ENCODE measurements around the gene HNRNPA2B1. TPM values are rescaled to one million over a fixed set of nuclear protein-coding genes. Genes with fewer than 3 reads are reported as not detected.
"Not testable (repeated sequence)": the region's sequence is repeated elsewhere in the genome, so short reads cannot be mapped to it uniquely, and the experiment has no call there.

The HNRNPA2B1 gene
- total RNA-seq, 3 donors from 2014 or later = 345 to 441 (median 379) TPM

DNA sequence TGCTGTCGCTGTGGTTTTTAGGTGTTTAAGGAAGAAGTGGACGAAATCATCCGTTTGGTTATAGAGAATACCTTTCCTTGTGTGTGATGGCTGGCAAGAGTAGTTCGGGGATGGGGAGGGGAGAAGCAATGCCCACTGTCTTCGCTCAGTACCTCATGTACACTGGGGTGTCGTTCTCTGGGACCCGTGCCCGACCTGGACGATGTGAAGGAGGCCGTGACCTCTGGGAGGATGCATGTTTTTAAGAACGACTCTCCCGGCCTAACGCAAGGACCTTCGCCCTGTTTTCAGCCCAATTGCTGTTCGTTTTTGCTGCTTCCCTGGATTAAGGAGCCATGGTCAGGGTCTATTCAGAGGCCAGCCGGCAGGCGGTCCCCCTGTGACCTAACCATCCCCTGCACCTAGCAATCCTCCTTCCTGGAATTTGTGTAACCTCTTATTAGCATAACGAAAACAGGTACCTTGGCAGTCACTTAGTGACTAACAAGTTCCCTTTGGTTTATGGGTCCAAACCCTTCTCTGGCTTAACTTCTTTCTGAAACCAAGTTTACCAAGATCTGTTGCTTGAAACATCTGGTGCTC lies 47.2 kb downstream of the HNRNPA2B1 start:
- ATAC-seq (peak; percentile 5), DNase-seq (peak in 2 of 3 donors; percentile 31 to 50)
- no peaks in the 10 kb centered on the region for H3K9me3 ChIP-seq
- H3K4me3 ChIP-seq = peak overlapping the region; percentile 36
- peaks cover 34% of the 10 kb centered on the region for H3K4me1 ChIP-seq (ENCODE audit: low read depth)
- TF ChIP-seq, protein P1, sequence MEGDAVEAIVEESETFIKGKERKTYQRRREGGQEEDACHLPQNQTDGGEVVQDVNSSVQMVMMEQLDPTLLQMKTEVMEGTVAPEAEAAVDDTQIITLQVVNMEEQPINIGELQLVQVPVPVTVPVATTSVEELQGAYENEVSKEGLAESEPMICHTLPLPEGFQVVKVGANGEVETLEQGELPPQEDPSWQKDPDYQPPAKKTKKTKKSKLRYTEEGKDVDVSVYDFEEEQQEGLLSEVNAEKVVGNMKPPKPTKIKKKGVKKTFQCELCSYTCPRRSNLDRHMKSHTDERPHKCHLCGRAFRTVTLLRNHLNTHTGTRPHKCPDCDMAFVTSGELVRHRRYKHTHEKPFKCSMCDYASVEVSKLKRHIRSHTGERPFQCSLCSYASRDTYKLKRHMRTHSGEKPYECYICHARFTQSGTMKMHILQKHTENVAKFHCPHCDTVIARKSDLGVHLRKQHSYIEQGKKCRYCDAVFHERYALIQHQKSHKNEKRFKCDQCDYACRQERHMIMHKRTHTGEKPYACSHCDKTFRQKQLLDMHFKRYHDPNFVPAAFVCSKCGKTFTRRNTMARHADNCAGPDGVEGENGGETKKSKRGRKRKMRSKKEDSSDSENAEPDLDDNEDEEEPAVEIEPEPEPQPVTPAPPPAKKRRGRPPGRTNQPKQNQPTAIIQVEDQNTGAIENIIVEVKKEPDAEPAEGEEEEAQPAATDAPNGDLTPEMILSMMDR (IDR thresholded peaks at IDR 0.05) = no peak
- no peaks in the 10 kb centered on the region for H3K36me3 ChIP-seq (ENCODE audit: low read depth)
- intact Hi-C loops (cut with DNase I, micrococcal nuclease) = no loop called here

DNA sequence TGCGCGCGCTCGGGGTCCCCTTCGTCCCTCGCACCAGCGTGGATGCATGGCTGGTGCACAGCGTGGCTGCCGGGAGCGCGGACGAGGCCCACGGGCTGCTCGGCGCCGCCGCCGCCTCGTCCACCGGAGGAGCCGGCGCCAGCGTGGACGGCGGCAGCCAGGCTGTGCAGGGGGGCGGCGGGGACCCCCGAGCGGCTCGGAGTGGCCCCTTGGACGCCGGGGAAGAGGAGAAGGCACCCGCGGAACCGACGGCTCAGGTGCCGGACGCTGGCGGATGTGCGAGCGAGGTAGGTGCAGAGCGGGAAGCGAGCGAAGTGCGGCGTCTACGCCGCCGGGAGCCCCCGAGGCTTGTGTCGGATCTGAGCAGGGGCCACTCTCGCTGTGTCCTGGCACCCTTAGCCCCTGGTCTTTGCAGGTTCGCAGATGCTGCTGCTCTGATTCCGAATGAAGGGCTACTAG lies 47.7 kb downstream of the HNRNPA2B1 start:
- H3K4me3 ChIP-seq = peak overlapping the region; percentile 36
- H3K9me3 ChIP-seq; H3K36me3 ChIP-seq (ENCODE audit: low read depth); intact Hi-C loops (cut with DNase I, micrococcal nuclease): not testable (repeated sequence)
- ATAC-seq = peak; percentile 42
- peaks cover 29% of the 10 kb centered on the region for H3K4me1 ChIP-seq (ENCODE audit: low read depth)
- DNase-seq = peak in 2 of 3 donors; percentile 68 to 76

DNA sequence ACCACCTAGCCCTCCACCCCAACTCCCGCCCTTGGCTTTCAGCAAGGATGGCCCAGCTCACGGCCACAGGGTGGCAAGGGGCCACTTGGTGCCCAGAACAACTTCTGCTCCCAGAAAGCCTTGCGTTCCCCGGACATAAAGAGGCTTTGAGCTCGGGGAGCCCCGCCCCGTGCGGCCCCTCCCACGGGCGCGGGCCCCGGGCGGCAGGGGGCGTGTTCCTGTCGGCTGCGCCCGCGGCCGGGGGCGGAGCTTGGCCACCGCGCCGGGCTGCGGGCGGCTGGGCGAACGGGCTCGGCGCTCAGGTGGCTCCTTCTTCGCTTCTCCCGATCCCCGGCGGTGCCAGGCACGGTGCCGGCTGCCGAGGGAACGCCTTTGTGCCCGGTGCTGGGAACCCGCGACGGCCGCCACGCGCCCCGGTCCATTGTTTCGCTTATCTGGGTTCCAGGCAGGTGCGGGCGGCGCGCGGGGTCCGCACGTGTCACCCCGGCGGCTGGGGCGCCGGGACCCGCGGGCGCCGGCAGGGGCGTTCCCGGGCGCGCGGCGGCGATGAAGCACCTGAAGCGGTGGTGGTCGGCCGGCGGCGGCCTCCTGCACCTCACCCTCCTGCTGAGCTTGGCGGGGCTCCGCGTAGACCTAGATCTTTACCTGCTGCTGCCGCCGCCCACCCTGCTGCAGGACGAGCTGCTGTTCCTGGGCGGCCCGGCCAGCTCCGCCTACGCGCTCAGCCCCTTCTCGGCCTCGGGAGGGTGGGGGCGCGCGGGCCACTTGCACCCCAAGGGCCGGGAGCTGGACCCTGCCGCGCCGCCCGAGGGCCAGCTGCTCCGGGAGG lies 48.4 kb downstream of the HNRNPA2B1 start, which contains the start of gene NFE2L3:
Gene NFE2L3 (plus strand): TSS at position 246 of the 829 bp plus-strand sequence. CDS start 301 bp downstream, at position 547.
- Histone ChIP-seq H3K9me3 (no peaks in the 10 kb centered on the region), H3K36me3 (ENCODE audit: low read depth) (no peaks in the 10 kb centered on the region), H3K4me1 (ENCODE audit: low read depth) (peaks cover 25% of the 10 kb centered on the region), H3K4me3 (peak within 1 kb of the TSS; percentile 36)
- intact Hi-C loops (cut with DNase I, micrococcal nuclease) = no loop called here
- DNase-seq = peak; percentile 92 to 94 (median 92)
- peak; percentile 90 for ATAC-seq
- TF ChIP-seq, protein P1 (IDR thresholded peaks at IDR 0.05) = peak; percentile 26

DNA sequence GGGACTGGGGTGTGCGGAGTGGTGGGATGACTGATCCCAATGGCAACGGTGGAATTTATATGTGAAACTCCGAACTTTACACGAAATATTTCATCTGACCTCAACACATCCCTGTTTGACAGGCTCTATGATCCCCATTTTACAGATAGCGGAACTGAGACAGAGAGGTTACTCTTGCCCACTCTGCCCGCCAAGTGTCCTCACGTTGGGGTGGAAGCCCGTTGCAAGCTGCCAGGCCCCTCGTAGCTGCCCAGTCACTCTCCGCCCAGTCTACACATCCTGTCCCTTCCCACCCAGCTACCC lies 48.9 kb downstream of the HNRNPA2B1 start:
- intact Hi-C loops (cut with DNase I, micrococcal nuclease) = no loop called here
- no peak for DNase-seq
- no peak for ATAC-seq
- TF ChIP-seq, protein P1 (IDR thresholded peaks at IDR 0.05) = no peak
- peak overlapping the region; percentile 36 for H3K4me3 ChIP-seq
- peaks cover 22% of the 10 kb centered on the region for H3K4me1 ChIP-seq (ENCODE audit: low read depth)
- no peaks in the 10 kb centered on the region for H3K9me3 ChIP-seq
- no peaks in the 10 kb centered on the region for H3K36me3 ChIP-seq (ENCODE audit: low read depth)

- H3K4me1 ChIP-seq (ENCODE audit: low read depth) = peaks cover 17% of the 10 kb centered on the region
- ATAC-seq (no peak), DNase-seq (no peak)
- no peaks in the 10 kb centered on the region for H3K36me3 ChIP-seq (ENCODE audit: low read depth)
- H3K4me3 ChIP-seq = no peak overlapping the region
- intact Hi-C loops (cut with DNase I, micrococcal nuclease) = no loop called here
- H3K9me3 ChIP-seq = no peaks in the 10 kb centered on the region
- TF ChIP-seq, protein P1 (IDR thresholded peaks at IDR 0.05) = no peak
Observed at GRCh38 chr7:26151096-26151495, 49.5 kb downstream of the HNRNPA2B1 start.

DNA sequence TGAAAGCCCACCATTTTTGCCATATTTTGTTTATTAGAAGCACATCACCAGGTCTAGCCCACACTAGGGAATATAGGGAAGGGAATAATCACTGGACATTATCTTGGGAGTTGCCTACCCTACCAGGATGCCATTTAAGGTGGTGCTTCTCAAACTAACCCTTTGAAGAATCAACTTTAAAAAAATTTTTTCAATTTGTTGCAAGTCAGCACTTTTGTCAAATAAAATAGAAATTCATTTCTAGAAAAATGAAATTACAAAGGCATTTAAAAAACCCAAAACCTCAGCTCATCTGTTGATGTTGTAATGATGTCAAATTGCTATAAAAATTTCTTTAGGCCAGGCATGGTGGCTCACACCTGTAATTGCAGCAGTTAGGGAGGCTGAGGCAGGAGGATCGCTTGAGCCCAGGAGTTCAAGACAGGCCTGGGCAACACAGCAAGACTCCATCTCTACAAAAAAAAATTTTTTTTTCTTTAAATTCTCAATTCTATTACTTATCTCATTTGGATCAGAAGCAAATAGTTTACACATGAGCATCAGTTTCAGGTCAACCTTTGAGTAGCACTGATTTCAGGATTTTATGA lies 51.1 kb downstream of the HNRNPA2B1 start:
- Histone ChIP-seq H3K4me1 (ENCODE audit: low read depth) (peaks cover 14% of the 10 kb centered on the region), H3K36me3 (ENCODE audit: low read depth) (no peaks in the 10 kb centered on the region), H3K4me3 (no peak overlapping the region), H3K9me3 (no peaks in the 10 kb centered on the region)
- ATAC-seq (no peak), DNase-seq (no peak)
- intact Hi-C loops (cut with DNase I, micrococcal nuclease) = no loop called here
- TF ChIP-seq, protein P1 (IDR thresholded peaks at IDR 0.05) = no peak

DNA sequence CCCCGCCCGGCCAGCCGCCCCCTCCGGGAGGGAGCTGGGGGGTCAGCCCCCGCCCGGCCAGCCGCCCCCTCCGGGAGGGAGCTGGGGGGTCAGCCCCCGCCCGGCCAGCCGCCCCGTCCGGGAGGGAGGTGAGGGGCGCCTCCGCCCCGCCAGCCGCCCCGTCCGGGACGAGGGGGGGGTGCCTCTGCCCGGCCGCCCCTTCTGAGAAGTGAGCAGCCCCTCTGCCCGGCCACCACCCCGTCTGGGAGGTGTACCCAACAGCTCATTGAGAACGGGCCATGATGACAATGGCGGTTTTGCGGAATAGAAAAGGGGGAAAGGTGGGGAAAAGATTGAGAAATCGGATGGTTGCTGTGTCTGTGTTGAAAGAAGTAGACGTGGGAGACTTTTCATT lies 52.2 kb downstream of the HNRNPA2B1 start:
- H3K4me1 ChIP-seq (ENCODE audit: low read depth); H3K36me3 ChIP-seq (ENCODE audit: low read depth); H3K4me3 ChIP-seq; ATAC-seq; H3K9me3 ChIP-seq; DNase-seq; intact Hi-C loops (cut with DNase I, micrococcal nuclease): not testable (repeated sequence)

GRCh38 chr7:26147646-26148306 lies 52.8 kb downstream of the HNRNPA2B1 start:
- H3K4me3 ChIP-seq; H3K36me3 ChIP-seq (ENCODE audit: low read depth); ATAC-seq; intact Hi-C loops (cut with DNase I, micrococcal nuclease); DNase-seq; H3K9me3 ChIP-seq; H3K4me1 ChIP-seq (ENCODE audit: low read depth): not testable (repeated sequence)

Data from mucosa of descending colon (tissue), 3 donors.